Dermis blood vessel endothelial cell (primary cell): Measurements from ENCODE around the gene BCL2L12. TPM values are rescaled to one million over a fixed set of nuclear protein-coding genes. Genes with fewer than 3 reads are reported as not detected.
"Not testable (repeated sequence)": the region's sequence is repeated elsewhere in the genome, so short reads cannot be mapped to it uniquely, and the experiment has no call there.

ENCODE experiments used
- DNase-seq: peaks from one replicate; pipeline ENCODE4 v3.0.0; 2010
- total RNA-seq: library from RNA; depleted of rRNA; stranded (reverse); fragments of >200 nt; gene quantifications from 2 replicates; pipeline ENCODE4 v1.2.3, GENCODE V29; 2014

BCL2L12 gene
- total RNA-seq, 1 donor from 2014 or later, result 3.1 TPM

DNA sequence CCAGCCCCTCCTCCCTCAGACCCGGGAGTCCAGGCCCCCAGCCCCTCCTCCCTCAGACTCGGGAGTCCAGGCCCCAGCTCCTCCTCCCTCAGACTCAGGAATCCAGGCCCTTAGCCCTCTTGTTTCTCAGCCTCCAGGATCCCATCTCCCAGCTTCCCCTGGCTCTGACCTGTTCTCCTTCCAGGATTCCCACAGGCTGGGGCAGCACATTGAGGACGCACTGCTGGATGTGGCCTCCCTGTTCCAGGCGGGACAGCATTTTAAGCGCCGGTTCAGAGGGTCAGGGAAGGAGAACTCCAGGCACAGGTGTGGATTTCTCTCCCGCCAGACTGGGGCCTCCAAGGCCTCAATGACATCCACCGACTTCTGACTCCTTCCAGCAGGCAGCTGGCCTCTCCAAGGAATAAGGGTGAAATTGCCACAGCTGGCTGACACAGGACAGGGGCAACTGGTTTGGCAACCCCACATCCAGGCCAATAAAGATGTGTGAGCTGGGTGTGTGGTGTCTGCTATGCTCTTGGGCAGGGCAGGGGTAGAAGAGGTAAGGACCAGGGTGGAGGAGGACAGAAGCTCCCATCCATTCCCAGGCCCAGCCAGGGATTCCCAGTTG, 47.6 kb downstream of the BCL2L12 start:
- no peak for DNase-seq

DNA sequence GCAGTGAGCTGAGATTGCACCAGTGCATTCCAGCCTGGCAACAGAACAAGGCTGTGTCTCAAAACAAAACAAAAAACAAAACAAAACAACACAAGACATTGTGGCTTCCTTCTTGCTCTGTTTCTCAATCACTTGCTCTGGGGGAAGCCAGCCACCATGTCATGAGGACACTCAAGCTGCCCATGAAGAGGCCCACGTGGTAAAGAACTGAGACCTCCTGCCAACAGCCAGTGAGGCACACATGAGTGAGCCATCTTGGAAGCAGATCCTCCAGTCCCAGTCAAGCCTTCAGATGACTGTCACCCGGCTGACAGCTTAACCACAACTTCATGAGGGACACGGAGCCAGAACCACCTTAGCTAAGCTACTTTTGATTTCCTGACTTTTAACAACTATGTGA, 50.4 kb downstream of the BCL2L12 start:
- no peak for DNase-seq

DNA sequence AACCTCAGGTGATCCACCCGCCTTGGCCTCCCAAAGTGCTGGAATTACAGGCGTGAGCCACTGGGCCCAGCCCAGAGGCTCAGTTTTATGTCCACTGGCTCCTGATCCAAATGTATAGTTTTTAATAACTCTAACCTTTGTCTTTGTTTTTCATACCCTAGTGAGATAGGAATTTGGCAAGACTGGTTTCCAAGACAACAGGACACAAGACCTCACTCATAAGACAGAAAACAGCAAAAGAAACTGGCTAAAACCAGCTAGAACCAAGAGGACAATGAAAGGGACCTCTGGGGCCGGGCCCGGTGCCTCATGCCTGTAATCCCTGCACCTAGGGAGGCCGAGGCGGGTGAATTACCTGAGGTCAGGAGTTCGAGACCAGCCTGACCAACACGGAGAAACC, 52.8 kb downstream of the BCL2L12 start:
- peak; percentile 19 for DNase-seq

DNA sequence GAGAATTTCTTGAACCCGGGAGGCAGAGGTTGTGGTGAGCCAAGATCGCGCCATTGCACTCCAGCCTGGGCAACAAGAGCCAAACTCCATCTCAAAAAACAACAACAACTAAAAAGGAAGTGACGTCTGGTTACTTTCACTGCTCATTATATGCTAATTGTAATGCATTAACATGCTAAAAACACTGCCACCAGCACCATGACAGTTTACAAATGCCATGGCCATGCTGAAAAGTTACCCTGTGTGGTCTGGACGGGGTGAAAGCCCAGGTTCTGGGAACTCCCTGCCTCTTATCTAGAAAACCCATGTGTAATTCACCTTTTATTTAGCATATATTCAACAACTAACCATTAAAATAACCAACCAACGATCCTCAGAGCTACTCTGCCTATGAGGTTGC, 53.3 kb downstream of the BCL2L12 start:
- DNase-seq, result no peak

DNA sequence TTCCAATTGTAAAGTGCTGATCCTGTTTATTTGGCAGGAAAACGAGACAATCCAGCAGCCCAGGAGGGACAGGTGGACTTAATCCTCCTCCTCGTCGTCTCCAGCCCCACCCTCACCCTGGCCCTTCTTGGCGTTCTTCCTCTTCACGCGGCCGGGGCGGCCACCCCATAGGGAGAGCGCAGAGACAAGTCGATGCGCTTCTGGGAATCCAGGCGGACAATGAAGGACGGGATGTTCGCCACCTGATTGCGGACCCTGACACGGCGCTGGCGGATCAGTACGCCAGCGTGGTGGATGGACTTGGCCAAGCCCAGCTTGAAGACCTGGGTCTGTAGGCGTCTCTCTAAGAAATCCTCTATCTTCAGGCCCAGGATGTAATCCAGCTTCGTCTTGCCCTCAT, 53.7 kb downstream of the BCL2L12 start:
- DNase-seq, result not testable (repeated sequence)

Other genes with a start within 250 kb of the BCL2L12 start
- not detected in 2 replicates for gene PTH2, start 242.5 kb upstream of the BCL2L12 start, total RNA-seq
- gene GFY, start 240.5 kb upstream of the BCL2L12 start, total RNA-seq, result not detected in 2 replicates
- gene SLC17A7, start 224.4 kb upstream of the BCL2L12 start, total RNA-seq, result 0.17 and 0.42 TPM in 2 replicates
- 143 and 169 TPM in 2 replicates for gene PIH1D1, start 214.1 kb upstream of the BCL2L12 start, total RNA-seq
- 55.3 and 82.5 TPM in 2 replicates for gene ALDH16A1, start 212.7 kb upstream of the BCL2L12 start, total RNA-seq
- gene FLT3LG, start 191.7 kb upstream of the BCL2L12 start, total RNA-seq, result 1.2 and 1.6 TPM in 2 replicates
- 2,583 and 3,504 TPM in 2 replicates for gene RPL13A, start 178.3 kb upstream of the BCL2L12 start, total RNA-seq
- 2,205 and 5,498 TPM in 2 replicates for gene RPS11, start 169.5 kb upstream of the BCL2L12 start, total RNA-seq
- gene FCGRT, start 153.3 kb upstream of the BCL2L12 start, total RNA-seq, result 77.9 and 241 TPM in 2 replicates
- gene RCN3, start 137.9 kb upstream of the BCL2L12 start, total RNA-seq, result 6.7 and 24.8 TPM in 2 replicates
- 90.4 and 98.7 TPM in 2 replicates for gene NOSIP, start 85.4 kb upstream of the BCL2L12 start, total RNA-seq
- 6.1 and 7.5 TPM in 2 replicates for gene PRRG2, start 84.6 kb upstream of the BCL2L12 start, total RNA-seq
- 2.4 and 4.8 TPM in 2 replicates for gene PRR12, start 74.8 kb upstream of the BCL2L12 start, total RNA-seq
- 24.3 and 28.6 TPM in 2 replicates for gene RRAS, start 25.8 kb upstream of the BCL2L12 start, total RNA-seq
- 11.9 and 26.5 TPM in 2 replicates for gene SCAF1, start 23.7 kb upstream of the BCL2L12 start, total RNA-seq
- 47.3 and 79.9 TPM in 2 replicates for gene IRF3, start 76 bp upstream of the BCL2L12 start, total RNA-seq
- gene PRMT1, start 11.3 kb downstream of the BCL2L12 start, total RNA-seq, result 282 and 338 TPM in 2 replicates
- gene ADM5, start 23.7 kb downstream of the BCL2L12 start, total RNA-seq, result 0.70 and 1.5 TPM in 2 replicates
- 19.1 and 19.5 TPM in 2 replicates for gene CPT1C, start 25.2 kb downstream of the BCL2L12 start, total RNA-seq
- 0.17 TPM in 1 of 2 replicates, not detected in the other for gene TSKS, start 97.4 kb downstream of the BCL2L12 start, total RNA-seq
- 52.1 and 129 TPM in 2 replicates for gene AP2A1, start 101.1 kb downstream of the BCL2L12 start, total RNA-seq
- 19.2 and 22.4 TPM in 2 replicates for gene FUZ, start 147.4 kb downstream of the BCL2L12 start, total RNA-seq
- 13.4 and 34.4 TPM in 2 replicates for gene MED25, start 152.4 kb downstream of the BCL2L12 start, total RNA-seq
- gene PTOV1, start 185.2 kb downstream of the BCL2L12 start, total RNA-seq, result 57.2 and 72.9 TPM in 2 replicates
- 44.3 and 60.4 TPM in 2 replicates for gene PNKP, start 201.6 kb downstream of the BCL2L12 start, total RNA-seq
- gene AKT1S1, start 211.4 kb downstream of the BCL2L12 start, total RNA-seq, result 9.9 and 13.0 TPM in 2 replicates
- 7.5 and 13.8 TPM in 2 replicates for gene TBC1D17, start 211.8 kb downstream of the BCL2L12 start, total RNA-seq
- 2.1 and 3.6 TPM in 2 replicates for gene IL4I1, start 231.0 kb downstream of the BCL2L12 start, total RNA-seq